Activated CD8-positive, alpha-beta memory T cell treated with anti-CD3 and anti-CD28 coated beads, Interleukin-2, amount 10 ng/mL, durations not matched to agents 7 days and 5 days (primary cell): ENCODE measurements around the gene OR5K3. TPM values are rescaled to one million over a fixed set of nuclear protein-coding genes. Genes with fewer than 3 reads are reported as not detected.

Source experiments
- total RNA-seq, 2 experiments: library from RNA; stranded (reverse); gene quantifications; one replicate each; pipeline ENCODE4 v1.2.3, GENCODE V29; 2021

Gene OR5K3
- total RNA-seq, 2 experiments from 2014 or later, result not detected

Other genes with a start within 250 kb of the OR5K3 start
- gene OR5H14, start 243.2 kb upstream of the OR5K3 start, total RNA-seq, result not detected
- not detected for gene OR5H15, start 224.0 kb upstream of the OR5K3 start, total RNA-seq
- not detected for gene OR5H6, start 126.4 kb upstream of the OR5K3 start, total RNA-seq
- not detected for gene OR5H2, start 108.2 kb upstream of the OR5K3 start, total RNA-seq
- not detected for gene OR5K4, start 36.8 kb upstream of the OR5K3 start, total RNA-seq
- not detected for gene OR5K1, start 72.5 kb downstream of the OR5K3 start, total RNA-seq
- not detected for gene OR5K2, start 107.0 kb downstream of the OR5K3 start, total RNA-seq
- gene CLDND1, start 132.2 kb downstream of the OR5K3 start, total RNA-seq, result 100 to 1,000 TPM; 514 to 528 TPM
- 100 to 1,000 TPM; 107 to 182 TPM for gene GPR15, start 141.3 kb downstream of the OR5K3 start, total RNA-seq
- 10 to 100 TPM; 71.6 to 88.5 TPM for gene CPOX, start 202.9 kb downstream of the OR5K3 start, total RNA-seq